IMR-90 (cell line): Measurements from ENCODE around the gene PRKN.

Source experiments
- MAFK ChIP-seq: IDR thresholded peaks from 2 replicates; pipeline ENCODE4 v1.6.1; 2012; ENCODE audit warnings: low read depth, low read length, improper control_type of control experiment
- MXI1 ChIP-seq: IDR thresholded peaks from 2 replicates; pipeline ENCODE4 v1.6.1; 2012; ENCODE audit warnings: low read depth, mild to moderate bottlenecking, low read length, moderate library complexity, borderline replicate concordance
- NFE2L2 ChIP-seq: fragments of 150-350 bp; IDR thresholded peaks from 2 replicates; pipeline ENCODE4 v1.6.1; 2016; ENCODE audit warnings: low read depth, mild to moderate bottlenecking, low read length
- POLR2A ChIP-seq: IDR thresholded peaks from 2 replicates; pipeline ENCODE4 v1.6.1; 2012; ENCODE audit warnings: mild to moderate bottlenecking, low read depth, low read length
- RAD21 ChIP-seq: IDR thresholded peaks from 2 replicates; pipeline ENCODE4 v1.6.1; 2012; ENCODE audit warnings: low read length, improper control_type of control experiment
- SMC3 ChIP-seq: fragments of 150-350 bp; IDR thresholded peaks from 2 replicates; pipeline ENCODE4 v1.6.1; 2016; ENCODE audit warnings: low read depth, mild to moderate bottlenecking, antibody characterized with exemption, low read length, moderate library complexity
- TF ChIP-seq, protein P1 (sequence below): conservative IDR thresholded peaks from 2 replicates; pipeline ENCODE4 v1.5.1; 2012; ENCODE audit warnings: mild to moderate bottlenecking, low read depth, low read length, improper control_type of control experiment
- TF ChIP-seq, protein P2 (sequence below): fragments of 150-350 bp; IDR thresholded peaks from 2 replicates; pipeline ENCODE4 v1.6.1; 2016; ENCODE audit warnings: low read depth, mild to moderate bottlenecking, low read length, moderate library complexity, borderline replicate concordance

DNA sequence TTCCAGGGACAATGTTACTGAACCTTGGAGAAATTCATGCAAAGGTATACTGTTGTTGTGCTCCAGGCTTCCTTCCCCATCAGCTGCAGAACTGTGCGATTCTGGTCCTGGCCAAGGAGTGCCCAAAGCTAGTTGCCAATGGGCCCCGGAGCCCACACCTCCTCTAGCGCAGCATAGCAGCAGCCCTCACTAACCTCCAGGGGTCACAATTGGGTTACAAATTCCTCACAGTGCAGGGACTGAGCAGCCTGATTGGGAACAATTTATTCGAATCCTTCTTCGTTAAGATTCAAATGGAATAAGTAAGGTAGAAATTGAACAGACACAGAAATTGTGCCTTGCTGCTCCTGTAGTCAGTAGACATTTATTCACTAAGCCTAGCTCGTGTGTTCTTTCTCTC is 284.9 kb downstream of the PRKN start:
- TF ChIP-seq, protein P1, sequence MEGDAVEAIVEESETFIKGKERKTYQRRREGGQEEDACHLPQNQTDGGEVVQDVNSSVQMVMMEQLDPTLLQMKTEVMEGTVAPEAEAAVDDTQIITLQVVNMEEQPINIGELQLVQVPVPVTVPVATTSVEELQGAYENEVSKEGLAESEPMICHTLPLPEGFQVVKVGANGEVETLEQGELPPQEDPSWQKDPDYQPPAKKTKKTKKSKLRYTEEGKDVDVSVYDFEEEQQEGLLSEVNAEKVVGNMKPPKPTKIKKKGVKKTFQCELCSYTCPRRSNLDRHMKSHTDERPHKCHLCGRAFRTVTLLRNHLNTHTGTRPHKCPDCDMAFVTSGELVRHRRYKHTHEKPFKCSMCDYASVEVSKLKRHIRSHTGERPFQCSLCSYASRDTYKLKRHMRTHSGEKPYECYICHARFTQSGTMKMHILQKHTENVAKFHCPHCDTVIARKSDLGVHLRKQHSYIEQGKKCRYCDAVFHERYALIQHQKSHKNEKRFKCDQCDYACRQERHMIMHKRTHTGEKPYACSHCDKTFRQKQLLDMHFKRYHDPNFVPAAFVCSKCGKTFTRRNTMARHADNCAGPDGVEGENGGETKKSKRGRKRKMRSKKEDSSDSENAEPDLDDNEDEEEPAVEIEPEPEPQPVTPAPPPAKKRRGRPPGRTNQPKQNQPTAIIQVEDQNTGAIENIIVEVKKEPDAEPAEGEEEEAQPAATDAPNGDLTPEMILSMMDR: no peak
- no peak for TF ChIP-seq POLR2A
- TF ChIP-seq MXI1: no peak
- TF ChIP-seq NFE2L2: no peak
- no peak for TF ChIP-seq SMC3
- no peak for TF ChIP-seq MAFK
- no peak for TF ChIP-seq RAD21
- TF ChIP-seq, protein P2, sequence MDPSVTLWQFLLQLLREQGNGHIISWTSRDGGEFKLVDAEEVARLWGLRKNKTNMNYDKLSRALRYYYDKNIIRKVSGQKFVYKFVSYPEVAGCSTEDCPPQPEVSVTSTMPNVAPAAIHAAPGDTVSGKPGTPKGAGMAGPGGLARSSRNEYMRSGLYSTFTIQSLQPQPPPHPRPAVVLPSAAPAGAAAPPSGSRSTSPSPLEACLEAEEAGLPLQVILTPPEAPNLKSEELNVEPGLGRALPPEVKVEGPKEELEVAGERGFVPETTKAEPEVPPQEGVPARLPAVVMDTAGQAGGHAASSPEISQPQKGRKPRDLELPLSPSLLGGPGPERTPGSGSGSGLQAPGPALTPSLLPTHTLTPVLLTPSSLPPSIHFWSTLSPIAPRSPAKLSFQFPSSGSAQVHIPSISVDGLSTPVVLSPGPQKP: no peak
